Smooth muscle cell (in vitro differentiated cells): Measurements from ENCODE around the gene CPED1. TPM values are rescaled to one million over a fixed set of nuclear protein-coding genes. Genes with fewer than 3 reads are reported as not detected.
A peak's percentile ranks its signal among the peaks of the same experiment; 100 is the strongest.

Source experiments
- DNase-seq: peaks from one replicate; lab custom pipeline; 2025; ENCODE audit not compliant: unreplicated experiment; lab: John Stamatoyannopoulos, UW
- H2AFZ ChIP-seq: fragments of 200-600 bp; sonication (generic); 2 replicates; pipeline ENCODE4 v1.6.0; 2016; ENCODE audit warnings: antibody characterized with exemption, low read depth, mild to moderate bottlenecking
- H3F3A ChIP-seq: fragments of 200-600 bp; sonication (generic); 2 replicates; pipeline ENCODE4 v1.6.0; 2017; ENCODE audit warnings: antibody characterized with exemption, low read depth
- H3K27ac ChIP-seq: fragments of 200-600 bp; sonication (generic); 2 replicates; pipeline ENCODE4 v1.5.1; 2016; ENCODE audit warnings: low read depth, mild to moderate bottlenecking
- H3K27me3 ChIP-seq: fragments of 200-600 bp; sonication (generic); 2 replicates; pipeline ENCODE4 v1.6.1; 2016; ENCODE audit warnings: low read depth, mild to moderate bottlenecking
- H3K36me3 ChIP-seq: fragments of 200-600 bp; sonication (generic); 2 replicates; pipeline ENCODE4 v1.5.1; 2016; ENCODE audit warnings: low read depth
- H3K4me1 ChIP-seq: fragments of 200-600 bp; sonication (generic); 2 replicates; pipeline ENCODE4 v1.5.1; 2016; ENCODE audit warnings: low read depth
- H3K4me2 ChIP-seq: fragments of 200-600 bp; sonication (generic); 2 replicates; pipeline ENCODE4 v1.6.0; 2016; ENCODE audit warnings: mild to moderate bottlenecking
- H3K4me3 ChIP-seq: fragments of 200-600 bp; sonication (generic); 2 replicates; pipeline ENCODE4 v1.5.1; 2016; ENCODE audit warnings: mild to moderate bottlenecking
- H3K79me2 ChIP-seq: fragments of 200-600 bp; sonication (generic); 2 replicates; pipeline ENCODE4 v1.6.0; 2016; ENCODE audit warnings: low read depth, mild to moderate bottlenecking
- H3K9ac ChIP-seq: fragments of 200-600 bp; sonication (generic); 2 replicates; pipeline ENCODE4 v1.6.0; 2016; ENCODE audit warnings: low read depth
- H3K9me3 ChIP-seq: fragments of 200-600 bp; sonication (generic); replicated peaks from 2 replicates; pipeline ENCODE4 v1.5.1; 2016; ENCODE audit warnings: low read depth
- H4K20me1 ChIP-seq: fragments of 200-600 bp; sonication (generic); 2 replicates; pipeline ENCODE4 v1.6.0; 2016; ENCODE audit warnings: low read depth
- CTCF ChIP-seq: fragments of 200-600 bp; sonication (generic); IDR thresholded peaks from 2 replicates; pipeline ENCODE4 v1.5.1; 2017; ENCODE audit warnings: borderline replicate concordance, mild to moderate bottlenecking, antibody characterized with exemption; ENCODE audit not compliant: insufficient read depth, poor library complexity, severe bottlenecking
- WGBS: methylation state at CpG from one replicate; pipeline ENCODE4 v1.1.7; 2016; ENCODE audit warnings: low lambda C conversion rate; 5-methylcytosine and 5-hydroxymethylcytosine counted together
- polyA plus RNA-seq: library from polyadenylated mRNA; unstranded; fragments of >200 nt; fragmentation: Nextera tagmentation; extraction: Ambion mirVana; gene quantifications from 2 replicates; pipeline ENCODE4 v1.2.1, GENCODE V29; 2016
- total RNA-seq: library from RNA; depleted of rRNA; stranded (reverse); fragments of >200 nt; gene quantifications from 2 replicates; pipeline ENCODE4 v1.2.3, GENCODE V29; 2014

The CPED1 gene
- total and polyA plus RNA-seq, 2 experiments from 2014 or later: 9.5 to 12.9 TPM

- WGBS: 35% methylated on average over 10 of the region's 10 CpGs
- Histone ChIP-seq H4K20me1 (no peaks in the 10 kb centered on the region), H3K27ac (peak overlapping the region; percentile 50), H3K4me2 (peak overlapping the region; percentile 77), H3K9ac (no peak overlapping the region), H3K4me1 (peaks cover 25% of the 10 kb centered on the region), H3F3A (peaks cover 3% of the 10 kb centered on the region), H3K27me3 (no peaks in the 10 kb centered on the region), H3K9me3 (no peaks in the 10 kb centered on the region), H2AFZ (peak overlapping the region; percentile 56), H3K4me3 (no peak overlapping the region), H3K79me2 (peaks cover 3% of the 10 kb centered on the region), H3K36me3 (no peaks in the 10 kb centered on the region)
- no peak for TF ChIP-seq CTCF
- DNase-seq: no peak
Observed at GRCh38 chr7:121027761-121028669, 39.5 kb downstream of the CPED1 start.

GRCh38 chr7:121029302-121029701, 40.8 kb downstream of the CPED1 start:
- peaks cover 18% of the 10 kb centered on the region for H3K4me1 ChIP-seq
- H3K79me2 ChIP-seq: peaks cover 3% of the 10 kb centered on the region
- H2AFZ ChIP-seq: no peak overlapping the region
- no peak for DNase-seq
- whole genome bisulfite sequencing: 50% methylated on average over 1 of the region's 1 CpG
- no peaks in the 10 kb centered on the region for H3F3A ChIP-seq
- H3K4me3 ChIP-seq: no peak overlapping the region
- H3K36me3 ChIP-seq: no peaks in the 10 kb centered on the region
- no peaks in the 10 kb centered on the region for H3K9me3 ChIP-seq
- no peak overlapping the region for H3K27ac ChIP-seq
- no peak overlapping the region for H3K4me2 ChIP-seq
- TF ChIP-seq CTCF: no peak
- H3K9ac ChIP-seq: no peak overlapping the region
- no peaks in the 10 kb centered on the region for H3K27me3 ChIP-seq
- no peaks in the 10 kb centered on the region for H4K20me1 ChIP-seq

GRCh38 chr7:121030308-121030707, 41.8 kb downstream of the CPED1 start:
- no peak overlapping the region for H3K27ac ChIP-seq
- H3F3A ChIP-seq: no peaks in the 10 kb centered on the region
- H3K4me1 ChIP-seq: peaks cover 14% of the 10 kb centered on the region
- H3K79me2 ChIP-seq: peaks cover 3% of the 10 kb centered on the region
- H2AFZ ChIP-seq: no peak overlapping the region
- H4K20me1 ChIP-seq: no peaks in the 10 kb centered on the region
- H3K9ac ChIP-seq: no peak overlapping the region
- no peak overlapping the region for H3K4me3 ChIP-seq
- H3K27me3 ChIP-seq: no peaks in the 10 kb centered on the region
- H3K36me3 ChIP-seq: no peaks in the 10 kb centered on the region
- WGBS: 89% methylated on average over 5 of the region's 5 CpGs
- no peak for TF ChIP-seq CTCF
- no peaks in the 10 kb centered on the region for H3K9me3 ChIP-seq
- no peak for DNase-seq
- no peak overlapping the region for H3K4me2 ChIP-seq
